K562 (cell line): Measurements from ENCODE around the gene TMEM87A. TPM values are rescaled to one million over a fixed set of nuclear protein-coding genes. Genes with fewer than 3 reads are reported as not detected.

ENCODE experiments used
- ETS2 ChIP-seq: IDR thresholded peaks from 2 replicates; pipeline ENCODE4 v1.6.1; 2016; ENCODE audit warnings: borderline replicate concordance, missing genetic modification characterization, mild to moderate bottlenecking, moderate library complexity, missing compliant biosample characterization; ENCODE audit not compliant: poor library complexity, severe bottlenecking
- GTF2A2 ChIP-seq: IDR thresholded peaks from 2 replicates; pipeline ENCODE4 v1.6.1; 2016; ENCODE audit warnings: mild to moderate bottlenecking, missing genetic modification characterization, missing compliant biosample characterization
- HCFC1 ChIP-seq: IDR thresholded peaks from 2 replicates; pipeline ENCODE4 v1.6.1; 2012; ENCODE audit warnings: low read depth, low read length, improper control_type of control experiment
- KLF10 ChIP-seq: fragments of 250-450 bp; sonication (Bioruptor Pico); IDR thresholded peaks from 2 replicates; pipeline ENCODE4 v1.6.1; 2021; ENCODE audit warnings: matching md5 sums
- MTA3 ChIP-seq: fragments of 450-650 bp; formaldehyde crosslinking; IDR thresholded peaks from 2 replicates; pipeline ENCODE4 v1.6.1; 2017; ENCODE audit warnings: mild to moderate bottlenecking, borderline replicate concordance
- RHOXF2B ChIP-seq: fragments of 250-450 bp; sonication (Bioruptor Pico); conservative IDR thresholded peaks from 2 replicates; pipeline ENCODE4 v1.5.1; 2021
- SMAD1 ChIP-seq: fragments of 150-350 bp; IDR thresholded peaks from 2 replicates; pipeline ENCODE4 v1.6.1; 2014; ENCODE audit warnings: low read length, low read depth; ENCODE audit not compliant: partially characterized antibody
- SPI1 ChIP-seq: IDR thresholded peaks from 2 replicates; pipeline ENCODE4 v1.6.1; 2011; ENCODE audit warnings: low read depth, low read length, control low read depth, borderline replicate concordance
- TEAD4 ChIP-seq, 2 experiments: sonication (generic) in 1 of 2; formaldehyde crosslinking in 1 of 2; IDR thresholded peaks; 2 replicates each; pipeline versions ENCODE4 v1.6.1 to v1.8.0; 2012 to 2022; ENCODE audit warnings: borderline replicate concordance in 1 of 2, inconsistent platforms in 1 of 2, low read length in 1 of 2, mild to moderate bottlenecking in 1 of 2, missing genetic modification reagents in 1 of 2
- TSC22D4 ChIP-seq: fragments of 450-650 bp; IDR thresholded peaks from 2 replicates; pipeline ENCODE4 v1.6.1; 2016; ENCODE audit warnings: missing genetic modification characterization, missing biosample characterization, control low read depth
- ZBED1 ChIP-seq: IDR thresholded peaks from 2 replicates; pipeline ENCODE4 v1.6.1; 2014
- ZNF507 ChIP-seq: conservative IDR thresholded peaks from 2 replicates; pipeline ENCODE4 v1.6.1; 2017; ENCODE audit warnings: missing genetic modification characterization, missing compliant biosample characterization
- polyA plus RNA-seq, 8 experiments: library from polyadenylated mRNA; depleted of rRNA in 4 of 8; stranded (reverse) in 5 of 8; unstranded in 3 of 8; fragments of >200 nt; fragmentation: Nextera tagmentation in 2 of 8; fragmentation: Illumina TruSeq in 1 of 8; extraction: Ambion mirVana in 2 of 8; extraction: Trizol in 1 of 8; gene quantifications; 2 replicates each; pipeline versions ENCODE4 v1.2.1 to v1.2.3, GENCODE V29; 2011 to 2014; ENCODE audit warnings: inconsistent platforms in 1 of 8, missing spikeins in 1 of 8
- total RNA-seq, 7 experiments: library from RNA; depleted of rRNA in 6 of 7; stranded (reverse); fragments of >200 nt in 6 of 7; fragmentation: Illumina TruSeq in 2 of 7; extraction: Trizol in 2 of 7; gene quantifications; 2 replicates each; pipeline versions ENCODE4 v1.2.1 to v1.2.3, GENCODE V29; 2011 to 2021; ENCODE audit warnings: low replicate concordance in 1 of 7
- TF ChIP-seq, protein P1 (sequence below): sonication (generic); formaldehyde crosslinking; IDR thresholded peaks from 2 replicates; pipeline ENCODE4 v1.9.0; 2022; ENCODE audit warnings: mild to moderate bottlenecking, missing genetic modification reagents
- TF ChIP-seq, protein P2 (sequence below): sonication (generic); IDR thresholded peaks from 2 replicates; pipeline ENCODE4 v1.6.1; 2016
- TF ChIP-seq, protein P3 (sequence below): IDR thresholded peaks from 2 replicates; pipeline ENCODE4 v1.6.1; 2011; ENCODE audit not compliant: insufficient read length; ENCODE audit errors: extremely low read depth
- TF ChIP-seq, protein P4 (sequence below), 2 experiments: fragments of 200-800 bp in 1 of 2; sonication (Bioruptor generic) in 1 of 2; sonication (generic) in 1 of 2; formaldehyde crosslinking in 1 of 2; IDR thresholded peaks in 1 of 2; conservative IDR thresholded peaks in 1 of 2; 2 replicates each; pipeline versions ENCODE4 v1.5.0 to v1.6.1; 2016 to 2020; ENCODE audit warnings: missing compliant biosample characterization in 1 of 2, missing genetic modification characterization in 1 of 2, missing genetic modification reagents in 1 of 2
- TF ChIP-seq, protein P5 (sequence below): fragments of 450-650 bp; formaldehyde crosslinking; IDR thresholded peaks from 2 replicates; pipeline ENCODE4 v1.4.0; 2022; ENCODE audit warnings: missing genetic modification characterization
- TF ChIP-seq, protein P6 (sequence below): fragments of 450-650 bp; IDR thresholded peaks from 2 replicates; pipeline ENCODE4 v1.6.1; 2018; ENCODE audit warnings: mild to moderate bottlenecking, low read depth; ENCODE audit not compliant: partially characterized antibody

TMEM87A gene
- total and polyA plus RNA-seq, 9 of the 15 experiments (the other 6 are each of a cell fraction or from before 2014, with no cell fraction given): 16.6 to 43.3 (median 29.6) TPM

DNA sequence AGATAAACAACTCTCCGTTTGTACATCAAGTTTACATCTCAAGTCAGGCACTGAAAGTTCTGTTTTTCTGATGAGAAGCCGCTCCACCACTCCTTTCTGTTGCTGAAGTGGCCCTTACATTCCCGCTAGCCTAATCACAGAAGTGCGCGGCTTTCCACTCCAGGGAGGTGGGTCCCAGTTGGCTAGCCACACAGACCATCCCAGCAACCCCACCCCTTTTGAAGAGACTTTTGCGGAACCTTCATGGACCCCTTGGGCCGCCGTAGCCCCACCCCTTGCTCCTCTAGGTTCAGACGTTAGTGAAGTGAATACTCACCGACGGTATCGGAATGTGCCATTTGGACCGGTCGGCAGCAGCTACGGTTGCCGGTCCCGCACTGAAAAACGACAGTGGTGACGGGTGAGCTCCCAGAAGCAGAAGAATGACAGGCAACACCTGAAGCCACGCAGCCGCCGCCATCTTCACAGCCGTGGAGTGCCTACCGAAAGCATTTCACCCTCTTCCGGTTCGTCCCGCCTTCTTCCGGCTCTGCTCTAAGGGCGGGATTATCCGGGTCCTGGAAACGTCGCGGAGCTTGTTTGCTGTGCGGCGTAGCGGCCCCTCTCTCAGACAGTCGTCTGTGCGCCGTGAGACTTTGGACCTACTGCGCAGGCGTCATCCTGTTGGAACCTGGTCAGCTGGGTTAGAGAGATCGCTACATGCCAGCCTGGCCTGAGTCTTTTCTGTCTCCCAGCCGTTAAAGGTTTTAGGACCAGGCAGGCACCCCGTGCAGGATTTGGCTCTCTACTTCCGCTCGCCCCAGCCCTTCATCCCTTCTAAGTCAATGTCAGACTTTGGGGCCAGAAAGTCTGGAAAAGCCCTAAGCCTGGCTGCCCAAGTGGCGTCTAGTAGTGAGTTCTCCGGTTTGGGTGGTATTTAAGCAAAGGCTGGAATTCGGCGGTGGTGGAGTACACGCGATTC lies at the start of gene TMEM87A, which contains the start of gene GANC (continued):
- TF ChIP-seq, protein P1, sequence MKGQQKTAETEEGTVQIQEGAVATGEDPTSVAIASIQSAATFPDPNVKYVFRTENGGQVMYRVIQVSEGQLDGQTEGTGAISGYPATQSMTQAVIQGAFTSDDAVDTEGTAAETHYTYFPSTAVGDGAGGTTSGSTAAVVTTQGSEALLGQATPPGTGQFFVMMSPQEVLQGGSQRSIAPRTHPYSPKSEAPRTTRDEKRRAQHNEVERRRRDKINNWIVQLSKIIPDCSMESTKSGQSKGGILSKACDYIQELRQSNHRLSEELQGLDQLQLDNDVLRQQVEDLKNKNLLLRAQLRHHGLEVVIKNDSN (CRISPR knock-in tag): peak; percentile 17; the same call in 1 of the 2 replicates
- TF ChIP-seq ETS2 (tag) (no peak), ZNF507 (tag) (no peak), SMAD1 (peak; percentile 81), GTF2A2 (tag) (no peak), SPI1 (no peak), KLF10 (CRISPR knock-in tag) (no peak), TSC22D4 (no peak), ZBED1 (no peak), TEAD4 (IDR thresholded peaks at IDR 0.05; ENCODE audit: low read length) (no peak; the same call in 1 of the 2 replicates), TEAD4 (CRISPR knock-in tag; IDR thresholded peaks at IDR 0.05; ENCODE audit: borderline replicate concordance) (no peak), MTA3 (peak; percentile 99), RHOXF2B (CRISPR knock-in tag) (no peak), HCFC1 (peak; percentile 70)
- TF ChIP-seq, protein P2, sequence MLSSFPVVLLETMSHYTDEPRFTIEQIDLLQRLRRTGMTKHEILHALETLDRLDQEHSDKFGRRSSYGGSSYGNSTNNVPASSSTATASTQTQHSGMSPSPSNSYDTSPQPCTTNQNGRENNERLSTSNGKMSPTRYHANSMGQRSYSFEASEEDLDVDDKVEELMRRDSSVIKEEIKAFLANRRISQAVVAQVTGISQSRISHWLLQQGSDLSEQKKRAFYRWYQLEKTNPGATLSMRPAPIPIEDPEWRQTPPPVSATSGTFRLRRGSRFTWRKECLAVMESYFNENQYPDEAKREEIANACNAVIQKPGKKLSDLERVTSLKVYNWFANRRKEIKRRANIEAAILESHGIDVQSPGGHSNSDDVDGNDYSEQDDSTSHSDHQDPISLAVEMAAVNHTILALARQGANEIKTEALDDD: no peak
- TF ChIP-seq, protein P3, sequence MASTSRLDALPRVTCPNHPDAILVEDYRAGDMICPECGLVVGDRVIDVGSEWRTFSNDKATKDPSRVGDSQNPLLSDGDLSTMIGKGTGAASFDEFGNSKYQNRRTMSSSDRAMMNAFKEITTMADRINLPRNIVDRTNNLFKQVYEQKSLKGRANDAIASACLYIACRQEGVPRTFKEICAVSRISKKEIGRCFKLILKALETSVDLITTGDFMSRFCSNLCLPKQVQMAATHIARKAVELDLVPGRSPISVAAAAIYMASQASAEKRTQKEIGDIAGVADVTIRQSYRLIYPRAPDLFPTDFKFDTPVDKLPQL: no peak
- TF ChIP-seq, protein P4, sequence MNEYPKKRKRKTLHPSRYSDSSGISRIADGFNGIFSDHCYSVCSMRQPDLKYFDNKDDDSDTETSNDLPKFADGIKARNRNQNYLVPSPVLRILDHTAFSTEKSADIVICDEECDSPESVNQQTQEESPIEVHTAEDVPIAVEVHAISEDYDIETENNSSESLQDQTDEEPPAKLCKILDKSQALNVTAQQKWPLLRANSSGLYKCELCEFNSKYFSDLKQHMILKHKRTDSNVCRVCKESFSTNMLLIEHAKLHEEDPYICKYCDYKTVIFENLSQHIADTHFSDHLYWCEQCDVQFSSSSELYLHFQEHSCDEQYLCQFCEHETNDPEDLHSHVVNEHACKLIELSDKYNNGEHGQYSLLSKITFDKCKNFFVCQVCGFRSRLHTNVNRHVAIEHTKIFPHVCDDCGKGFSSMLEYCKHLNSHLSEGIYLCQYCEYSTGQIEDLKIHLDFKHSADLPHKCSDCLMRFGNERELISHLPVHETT (CRISPR knock-in tag; conservative IDR thresholded peaks at IDR 0.05 in 1 of 2, IDR thresholded peaks at IDR 0.05 in 1 of 2): peak in 1 of 2 experiments; percentile 82; a peak in 2 of 4 replicates
- TF ChIP-seq, protein P5, sequence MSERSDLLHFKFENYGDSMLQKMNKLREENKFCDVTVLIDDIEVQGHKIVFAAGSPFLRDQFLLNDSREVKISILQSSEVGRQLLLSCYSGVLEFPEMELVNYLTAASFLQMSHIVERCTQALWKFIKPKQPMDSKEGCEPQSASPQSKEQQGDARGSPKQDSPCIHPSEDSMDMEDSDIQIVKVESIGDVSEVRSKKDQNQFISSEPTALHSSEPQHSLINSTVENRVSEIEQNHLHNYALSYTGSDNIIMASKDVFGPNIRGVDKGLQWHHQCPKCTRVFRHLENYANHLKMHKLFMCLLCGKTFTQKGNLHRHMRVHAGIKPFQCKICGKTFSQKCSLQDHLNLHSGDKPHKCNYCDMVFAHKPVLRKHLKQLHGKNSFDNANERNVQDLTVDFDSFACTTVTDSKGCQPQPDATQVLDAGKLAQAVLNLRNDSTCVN (CRISPR knock-in tag): peak; percentile 67; the same call in 1 of the 2 replicates
- TF ChIP-seq, protein P6, sequence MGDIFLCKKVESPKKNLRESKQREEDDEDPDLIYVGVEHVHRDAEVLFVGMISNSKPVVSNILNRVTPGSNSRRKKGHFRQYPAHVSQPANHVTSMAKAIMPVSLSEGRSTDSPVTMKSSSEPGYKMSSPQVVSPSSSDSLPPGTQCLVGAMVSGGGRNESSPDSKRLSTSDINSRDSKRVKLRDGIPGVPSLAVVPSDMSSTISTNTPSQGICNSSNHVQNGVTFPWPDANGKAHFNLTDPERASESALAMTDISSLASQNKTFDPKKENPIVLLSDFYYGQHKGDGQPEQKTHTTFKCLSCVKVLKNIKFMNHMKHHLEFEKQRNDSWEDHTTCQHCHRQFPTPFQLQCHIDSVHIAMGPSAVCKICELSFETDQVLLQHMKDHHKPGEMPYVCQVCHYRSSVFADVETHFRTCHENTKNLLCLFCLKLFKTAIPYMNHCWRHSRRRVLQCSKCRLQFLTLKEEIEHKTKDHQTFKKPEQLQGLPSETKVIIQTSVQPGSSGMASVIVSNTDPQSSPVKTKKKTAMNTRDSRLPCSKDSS: no peak
